Measurements from ENCODE around the gene MPZL3.

DNA sequence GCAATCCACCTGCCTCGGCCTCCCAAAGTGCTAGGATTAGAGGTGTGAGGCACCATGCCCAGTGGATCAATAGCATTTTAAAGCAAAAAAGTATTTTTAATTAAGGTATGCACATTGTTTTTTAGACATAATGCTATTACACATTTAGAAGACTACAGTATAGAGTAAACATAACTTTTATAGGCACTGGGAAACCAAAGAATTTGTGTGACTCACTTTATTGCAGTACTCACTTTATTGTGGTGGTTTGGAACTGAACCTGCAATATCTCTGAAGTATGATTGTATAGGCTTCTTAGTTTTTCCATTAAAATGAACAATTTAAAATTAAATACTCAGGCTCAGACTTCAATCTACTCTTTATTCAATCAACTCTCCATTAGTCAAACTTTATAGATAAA is 34.8 kb upstream of the MPZL3 start:
- TF ChIP-seq CTCF (IDR thresholded peaks at IDR 0.05; ENCODE audit: low read depth, low read length): no peak
- no peak for TF ChIP-seq EZH2phosphoT487 (IDR thresholded peaks at IDR 0.05; ENCODE audit: low read depth)

Measured in OCI-LY3 (cell line).